ENCODE data around the gene CHRM5. TPM values are rescaled to one million over a fixed set of nuclear protein-coding genes. Genes with fewer than 3 reads are reported as not detected.

The CHRM5 gene
- total and polyA plus RNA-seq, 4 donors, result 0.01 to 0.23 TPM; not detected in 2

DNA sequence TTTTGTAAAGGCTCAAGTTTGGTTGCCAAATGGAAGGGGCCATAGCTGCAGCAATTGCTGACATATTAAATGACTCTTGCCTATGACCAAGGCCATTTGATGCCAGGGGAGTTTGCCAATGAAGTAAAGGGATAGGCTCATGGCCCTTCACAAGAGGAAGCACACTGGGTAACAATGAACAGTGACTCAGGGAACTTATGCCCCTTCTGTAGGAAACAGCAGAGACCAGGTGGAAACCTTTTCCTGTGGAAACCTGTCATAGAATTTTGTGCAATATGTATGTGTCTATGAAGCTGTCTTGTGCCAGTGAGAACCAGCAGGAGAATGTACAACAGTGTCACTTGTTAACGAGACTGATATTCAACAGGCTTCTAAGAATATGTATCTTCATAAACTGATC lies 96.1 kb downstream of the CHRM5 start:
- H3K36me3 ChIP-seq (ENCODE audit: control insufficient read depth in 4 of 4, insufficient read depth in 4 of 4, low read length in 4 of 4), result no peaks in the 10 kb centered on the region
- 0% methylated on average over 1 of the region's 1 CpG for WGBS, 2 donors
- no peak overlapping the region for H3K4me3 ChIP-seq
- no peaks in the 10 kb centered on the region for H3K27me3 ChIP-seq (ENCODE audit: control insufficient read depth in 3 of 3, insufficient read depth in 3 of 3, low read length in 2 of 3)
- ATAC-seq (ENCODE audit: insufficient read depth, low FRiP score) (no peak), DNase-seq (no peak)
- no peaks in the 10 kb centered on the region for H3K9me3 ChIP-seq (ENCODE audit: control insufficient read depth in 4 of 4, insufficient read depth in 3 of 4, low read length in 3 of 4)
- TF ChIP-seq, protein P1, sequence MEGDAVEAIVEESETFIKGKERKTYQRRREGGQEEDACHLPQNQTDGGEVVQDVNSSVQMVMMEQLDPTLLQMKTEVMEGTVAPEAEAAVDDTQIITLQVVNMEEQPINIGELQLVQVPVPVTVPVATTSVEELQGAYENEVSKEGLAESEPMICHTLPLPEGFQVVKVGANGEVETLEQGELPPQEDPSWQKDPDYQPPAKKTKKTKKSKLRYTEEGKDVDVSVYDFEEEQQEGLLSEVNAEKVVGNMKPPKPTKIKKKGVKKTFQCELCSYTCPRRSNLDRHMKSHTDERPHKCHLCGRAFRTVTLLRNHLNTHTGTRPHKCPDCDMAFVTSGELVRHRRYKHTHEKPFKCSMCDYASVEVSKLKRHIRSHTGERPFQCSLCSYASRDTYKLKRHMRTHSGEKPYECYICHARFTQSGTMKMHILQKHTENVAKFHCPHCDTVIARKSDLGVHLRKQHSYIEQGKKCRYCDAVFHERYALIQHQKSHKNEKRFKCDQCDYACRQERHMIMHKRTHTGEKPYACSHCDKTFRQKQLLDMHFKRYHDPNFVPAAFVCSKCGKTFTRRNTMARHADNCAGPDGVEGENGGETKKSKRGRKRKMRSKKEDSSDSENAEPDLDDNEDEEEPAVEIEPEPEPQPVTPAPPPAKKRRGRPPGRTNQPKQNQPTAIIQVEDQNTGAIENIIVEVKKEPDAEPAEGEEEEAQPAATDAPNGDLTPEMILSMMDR (IDR thresholded peaks at IDR 0.05; ENCODE audit: control extremely low read depth, extremely low read depth), result no peak
- no peaks in the 10 kb centered on the region for H3K4me1 ChIP-seq (ENCODE audit: control insufficient read depth in 5 of 5, insufficient read depth in 5 of 5, low read length in 5 of 5)
- no peak overlapping the region for H3K9ac ChIP-seq (ENCODE audit: insufficient read depth in 1 of 2, low read length in 2 of 2)
- no peak overlapping the region for H3K27ac ChIP-seq (ENCODE audit: low read depth in 1 of 2, low read length in 1 of 2)

GRCh38 chr15:34065261-34065660 lies 97.0 kb downstream of the CHRM5 start:
- TF ChIP-seq, protein P1 (IDR thresholded peaks at IDR 0.05; ENCODE audit: control extremely low read depth, extremely low read depth), result no peak
- Histone ChIP-seq H3K9ac (ENCODE audit: insufficient read depth in 1 of 2, low read length in 2 of 2) (no peak overlapping the region), H3K9me3 (ENCODE audit: control insufficient read depth in 4 of 4, insufficient read depth in 3 of 4, low read length in 3 of 4) (no peaks in the 10 kb centered on the region), H3K4me3 (no peak overlapping the region), H3K27me3 (ENCODE audit: control insufficient read depth in 3 of 3, insufficient read depth in 3 of 3, low read length in 2 of 3) (no peaks in the 10 kb centered on the region), H3K4me1 (ENCODE audit: control insufficient read depth in 5 of 5, insufficient read depth in 5 of 5, low read length in 5 of 5) (no peaks in the 10 kb centered on the region), H3K36me3 (ENCODE audit: control insufficient read depth in 4 of 4, insufficient read depth in 4 of 4, low read length in 4 of 4) (no peaks in the 10 kb centered on the region), H3K27ac (ENCODE audit: low read depth in 1 of 2, low read length in 1 of 2) (no peak overlapping the region)
- DNase-seq, result no peak
- WGBS, 2 donors, result 92 to 93% methylated on average over 3 of the region's 3 CpGs
- no peak for ATAC-seq (ENCODE audit: insufficient read depth, low FRiP score)

GRCh38 chr15:34065941-34066340 lies 97.6 kb downstream of the CHRM5 start:
- ATAC-seq (ENCODE audit: insufficient read depth, low FRiP score) (no peak), DNase-seq (no peak)
- no peak overlapping the region for H3K4me3 ChIP-seq
- H3K27ac ChIP-seq (ENCODE audit: low read depth in 1 of 2, low read length in 1 of 2), result no peak overlapping the region
- H3K9ac ChIP-seq (ENCODE audit: insufficient read depth in 1 of 2, low read length in 2 of 2), result no peak overlapping the region
- WGBS, 2 donors, result 87 to 90% methylated on average over 8 of the region's 8 CpGs
- TF ChIP-seq, protein P1 (IDR thresholded peaks at IDR 0.05; ENCODE audit: control extremely low read depth, extremely low read depth), result no peak
- H3K36me3 ChIP-seq (ENCODE audit: control insufficient read depth in 4 of 4, insufficient read depth in 4 of 4, low read length in 4 of 4), result no peaks in the 10 kb centered on the region
- H3K4me1 ChIP-seq (ENCODE audit: control insufficient read depth in 5 of 5, insufficient read depth in 5 of 5, low read length in 5 of 5), result no peaks in the 10 kb centered on the region
- H3K9me3 ChIP-seq (ENCODE audit: control insufficient read depth in 4 of 4, insufficient read depth in 3 of 4, low read length in 3 of 4), result no peaks in the 10 kb centered on the region
- no peaks in the 10 kb centered on the region for H3K27me3 ChIP-seq (ENCODE audit: control insufficient read depth in 3 of 3, insufficient read depth in 3 of 3, low read length in 2 of 3)

- Histone ChIP-seq H3K4me1 (ENCODE audit: control insufficient read depth in 5 of 5, insufficient read depth in 5 of 5, low read length in 5 of 5) (no peaks in the 10 kb centered on the region), H3K9ac (ENCODE audit: insufficient read depth in 1 of 2, low read length in 2 of 2) (no peak overlapping the region), H3K27ac (ENCODE audit: low read depth in 1 of 2, low read length in 1 of 2) (no peak overlapping the region), H3K27me3 (ENCODE audit: control insufficient read depth in 3 of 3, insufficient read depth in 3 of 3, low read length in 2 of 3) (no peaks in the 10 kb centered on the region), H3K9me3 (ENCODE audit: control insufficient read depth in 4 of 4, insufficient read depth in 3 of 4, low read length in 3 of 4) (no peaks in the 10 kb centered on the region), H3K36me3 (ENCODE audit: control insufficient read depth in 4 of 4, insufficient read depth in 4 of 4, low read length in 4 of 4) (peaks cover 0 to 1% (median 0%) of the 10 kb centered on the region in 4 donors), H3K4me3 (no peak overlapping the region)
- no peak for DNase-seq
- WGBS, 2 donors, result 84 to 95% methylated on average over 6 of the region's 6 CpGs
- TF ChIP-seq, protein P1 (IDR thresholded peaks at IDR 0.05; ENCODE audit: control extremely low read depth, extremely low read depth), result no peak
- ATAC-seq (ENCODE audit: insufficient read depth, low FRiP score), result no peak
Measured at GRCh38 chr15:34070003-34070402, 101.7 kb downstream of the CHRM5 start.
